Measurements from ENCODE around the gene ZNF362.

ZNF362 gene

GRCh38 chr1:33249422-33249821, 6.9 kb upstream of the ZNF362 start:
- no peaks in the 10 kb centered on the region for H4K20me1 ChIP-seq (ENCODE audit: insufficient read depth, low read length)
- H3K4me1 ChIP-seq (ENCODE audit: insufficient read depth, low read length) = no peaks in the 10 kb centered on the region
- H3K4me2 ChIP-seq (ENCODE audit: insufficient read depth, low read length) = no peak overlapping the region
- H3K4me3 ChIP-seq (ENCODE audit: low read depth in 1 of 2, low read length in 2 of 2) = no peak overlapping the region
- H3K27ac ChIP-seq (ENCODE audit: low read length) = no peak overlapping the region
- TF ChIP-seq EZH2 (IDR thresholded peaks at IDR 0.05; ENCODE audit: borderline replicate concordance, low read depth, low read length, severe bottlenecking) = no peak
- TF ChIP-seq, protein P1, sequence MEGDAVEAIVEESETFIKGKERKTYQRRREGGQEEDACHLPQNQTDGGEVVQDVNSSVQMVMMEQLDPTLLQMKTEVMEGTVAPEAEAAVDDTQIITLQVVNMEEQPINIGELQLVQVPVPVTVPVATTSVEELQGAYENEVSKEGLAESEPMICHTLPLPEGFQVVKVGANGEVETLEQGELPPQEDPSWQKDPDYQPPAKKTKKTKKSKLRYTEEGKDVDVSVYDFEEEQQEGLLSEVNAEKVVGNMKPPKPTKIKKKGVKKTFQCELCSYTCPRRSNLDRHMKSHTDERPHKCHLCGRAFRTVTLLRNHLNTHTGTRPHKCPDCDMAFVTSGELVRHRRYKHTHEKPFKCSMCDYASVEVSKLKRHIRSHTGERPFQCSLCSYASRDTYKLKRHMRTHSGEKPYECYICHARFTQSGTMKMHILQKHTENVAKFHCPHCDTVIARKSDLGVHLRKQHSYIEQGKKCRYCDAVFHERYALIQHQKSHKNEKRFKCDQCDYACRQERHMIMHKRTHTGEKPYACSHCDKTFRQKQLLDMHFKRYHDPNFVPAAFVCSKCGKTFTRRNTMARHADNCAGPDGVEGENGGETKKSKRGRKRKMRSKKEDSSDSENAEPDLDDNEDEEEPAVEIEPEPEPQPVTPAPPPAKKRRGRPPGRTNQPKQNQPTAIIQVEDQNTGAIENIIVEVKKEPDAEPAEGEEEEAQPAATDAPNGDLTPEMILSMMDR (IDR thresholded peaks at IDR 0.05; ENCODE audit: borderline replicate concordance, extremely low read depth, low read length, poor library complexity, severe bottlenecking) = no peak
- no peaks in the 10 kb centered on the region for H3K9me3 ChIP-seq (ENCODE audit: insufficient read depth, low read length, severe bottlenecking)
- H3K27me3 ChIP-seq (ENCODE audit: insufficient read depth, low read length, poor library complexity) = peaks cover 4% of the 10 kb centered on the region
- ATAC-seq (ENCODE audit: insufficient read depth, low read depth) = no peak
- no peak overlapping the region for H2AFZ ChIP-seq (ENCODE audit: low read depth, low read length)
- no peaks in the 10 kb centered on the region for H3K79me2 ChIP-seq (ENCODE audit: insufficient read depth, low read length)
- H3K9ac ChIP-seq (ENCODE audit: low read depth, low read length) = no peak overlapping the region
- no peaks in the 10 kb centered on the region for H3K36me3 ChIP-seq (ENCODE audit: insufficient read depth, low read length)
- DNase-seq = no peak

DNA sequence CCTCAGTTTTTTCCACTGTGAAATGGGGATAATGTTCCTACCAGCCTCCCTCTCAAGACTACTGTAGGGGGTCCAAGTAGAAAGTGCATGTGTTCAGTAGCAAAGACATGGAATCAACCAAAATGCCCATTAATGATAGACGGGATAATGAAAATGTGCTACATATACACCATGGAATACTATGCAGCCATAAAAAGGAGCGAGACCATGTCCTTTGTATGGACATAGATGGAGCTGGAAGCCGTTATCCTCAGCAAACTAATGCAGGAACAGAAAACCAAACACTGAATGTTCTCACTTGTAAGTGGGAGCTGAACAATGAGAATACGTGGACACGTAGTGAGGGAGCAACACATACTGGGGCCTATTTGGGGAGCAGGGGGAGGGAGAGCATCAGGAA, 6.1 kb upstream of the ZNF362 start:
- no peak overlapping the region for H3K4me3 ChIP-seq (ENCODE audit: low read depth in 1 of 2, low read length in 2 of 2)
- peaks cover 4% of the 10 kb centered on the region for H3K27me3 ChIP-seq (ENCODE audit: insufficient read depth, low read length, poor library complexity)
- H4K20me1 ChIP-seq (ENCODE audit: insufficient read depth, low read length) = no peaks in the 10 kb centered on the region
- H3K4me1 ChIP-seq (ENCODE audit: insufficient read depth, low read length) = no peaks in the 10 kb centered on the region
- no peak overlapping the region for H3K27ac ChIP-seq (ENCODE audit: low read length)
- no peak overlapping the region for H3K4me2 ChIP-seq (ENCODE audit: insufficient read depth, low read length)
- DNase-seq = no peak
- no peaks in the 10 kb centered on the region for H3K36me3 ChIP-seq (ENCODE audit: insufficient read depth, low read length)
- H3K9ac ChIP-seq (ENCODE audit: low read depth, low read length) = no peak overlapping the region
- no peaks in the 10 kb centered on the region for H3K79me2 ChIP-seq (ENCODE audit: insufficient read depth, low read length)
- ATAC-seq (ENCODE audit: insufficient read depth, low read depth) = no peak
- no peaks in the 10 kb centered on the region for H3K9me3 ChIP-seq (ENCODE audit: insufficient read depth, low read length, severe bottlenecking)
- TF ChIP-seq EZH2 (IDR thresholded peaks at IDR 0.05; ENCODE audit: borderline replicate concordance, low read depth, low read length, severe bottlenecking) = no peak
- TF ChIP-seq, protein P1 (IDR thresholded peaks at IDR 0.05; ENCODE audit: borderline replicate concordance, extremely low read depth, low read length, poor library complexity, severe bottlenecking) = no peak
- no peak overlapping the region for H2AFZ ChIP-seq (ENCODE audit: low read depth, low read length)

GRCh38 chr1:33250724-33251123, 5.6 kb upstream of the ZNF362 start:
- no peak for ATAC-seq (ENCODE audit: insufficient read depth, low read depth)

More at GRCh38 chr1:33250724-33251123, 5.6 kb upstream of the ZNF362 start:
- TF ChIP-seq, protein P1 (IDR thresholded peaks at IDR 0.05; ENCODE audit: borderline replicate concordance, extremely low read depth, low read length, poor library complexity, severe bottlenecking) = no peak
- TF ChIP-seq EZH2 (IDR thresholded peaks at IDR 0.05; ENCODE audit: borderline replicate concordance, low read depth, low read length, severe bottlenecking) = no peak
- H3K9ac ChIP-seq (ENCODE audit: low read depth, low read length) = no peak overlapping the region
- H3K36me3 ChIP-seq (ENCODE audit: insufficient read depth, low read length) = no peaks in the 10 kb centered on the region
- no peaks in the 10 kb centered on the region for H3K9me3 ChIP-seq (ENCODE audit: insufficient read depth, low read length, severe bottlenecking)
- no peaks in the 10 kb centered on the region for H3K79me2 ChIP-seq (ENCODE audit: insufficient read depth, low read length)
- H4K20me1 ChIP-seq (ENCODE audit: insufficient read depth, low read length) = no peaks in the 10 kb centered on the region
- H3K27ac ChIP-seq (ENCODE audit: low read length) = no peak overlapping the region
- no peak for DNase-seq
- no peak overlapping the region for H3K4me3 ChIP-seq (ENCODE audit: low read depth in 1 of 2, low read length in 2 of 2)
- peaks cover 4% of the 10 kb centered on the region for H3K4me1 ChIP-seq (ENCODE audit: insufficient read depth, low read length)
- H3K27me3 ChIP-seq (ENCODE audit: insufficient read depth, low read length, poor library complexity) = peaks cover 4% of the 10 kb centered on the region
- no peak overlapping the region for H3K4me2 ChIP-seq (ENCODE audit: insufficient read depth, low read length)
- no peak overlapping the region for H2AFZ ChIP-seq (ENCODE audit: low read depth, low read length)

Measured in DND-41 (cell line).